Astrocyte (in vitro differentiated cells and primary cell): ENCODE data around the gene NUP160. TPM values are rescaled to one million over a fixed set of nuclear protein-coding genes. Genes with fewer than 3 reads are reported as not detected.

Source experiments
- DNase-seq: peaks from one replicate; pipeline ENCODE4 v3.0.0-alpha.2; 2010; ENCODE audit warnings: low read depth
- FAIRE-seq: peaks from 2 replicates; lab custom pipeline; 2011; peaks lifted over from hg19 to GRCh38; lab: Jason Lieb, UNC
- H2AFZ ChIP-seq: 2 replicates; pipeline ENCODE4 v1.6.0; 2012; ENCODE audit warnings: low read depth, low read length, inconsistent platforms
- H3K27ac ChIP-seq: 2 replicates; pipeline ENCODE4 v1.5.1; 2011; ENCODE audit warnings: low read depth, low read length, inconsistent platforms
- H3K27me3 ChIP-seq: 2 replicates; pipeline ENCODE4 v1.6.0; 2011; ENCODE audit warnings: low read length, inconsistent platforms; ENCODE audit not compliant: insufficient read depth
- H3K36me3 ChIP-seq: 2 replicates; pipeline ENCODE4 v1.5.1; 2011; ENCODE audit warnings: low read length, inconsistent platforms; ENCODE audit not compliant: insufficient read depth
- H3K4me1 ChIP-seq: 2 replicates; pipeline ENCODE4 v1.5.1; 2011; ENCODE audit warnings: low read length, inconsistent platforms; ENCODE audit not compliant: insufficient read depth
- H3K4me2 ChIP-seq: 2 replicates; pipeline ENCODE4 v1.6.0; 2012; ENCODE audit warnings: low read length, inconsistent platforms
- H3K4me3 ChIP-seq: 2 replicates; pipeline ENCODE4 v1.5.1; 2011; ENCODE audit warnings: low read depth, mild to moderate bottlenecking, low read length, inconsistent platforms; ENCODE audit not compliant: insufficient read depth
- H3K79me2 ChIP-seq: 2 replicates; pipeline ENCODE4 v1.6.0; 2012; ENCODE audit warnings: mild to moderate bottlenecking, low read length, inconsistent platforms; ENCODE audit not compliant: insufficient read depth
- H3K9ac ChIP-seq: 2 replicates; pipeline ENCODE4 v1.6.0; 2012; ENCODE audit warnings: mild to moderate bottlenecking, low read length, inconsistent platforms
- H3K9me3 ChIP-seq: 2 replicates; pipeline ENCODE4 v1.5.1; 2012; ENCODE audit warnings: low read depth, mild to moderate bottlenecking, low read length, inconsistent platforms; ENCODE audit not compliant: insufficient read depth
- H4K20me1 ChIP-seq: 2 replicates; pipeline ENCODE4 v1.6.0; 2012; ENCODE audit warnings: low read length, inconsistent platforms; ENCODE audit not compliant: insufficient read depth
- H3K27ac Mint-ChIP-seq: one replicate; pipeline ENCODE4 v1.8.0; 2021; ENCODE audit warnings: mild to moderate bottlenecking, mixed read lengths; ENCODE audit not compliant: unreplicated experiment
- H3K27me3 Mint-ChIP-seq: one replicate; pipeline ENCODE4 v1.8.0; 2021; ENCODE audit warnings: low read depth, mixed read lengths; ENCODE audit not compliant: unreplicated experiment
- H3K36me3 Mint-ChIP-seq: one replicate; pipeline ENCODE4 v1.8.0; 2021; ENCODE audit warnings: low read depth, mixed read lengths; ENCODE audit not compliant: unreplicated experiment
- H3K4me1 Mint-ChIP-seq: one replicate; pipeline ENCODE4 v1.8.0; 2021; ENCODE audit warnings: low read depth, mixed read lengths; ENCODE audit not compliant: unreplicated experiment
- H3K4me3 Mint-ChIP-seq: one replicate; pipeline ENCODE4 v1.8.0; 2021; ENCODE audit warnings: mild to moderate bottlenecking, moderate library complexity, mixed read lengths; ENCODE audit not compliant: unreplicated experiment
- H3K9me3 Mint-ChIP-seq: one replicate; pipeline ENCODE4 v1.8.0; 2021; ENCODE audit warnings: mild to moderate bottlenecking, mixed read lengths; ENCODE audit not compliant: unreplicated experiment
- EZH2 ChIP-seq: IDR thresholded peaks from 2 replicates; pipeline ENCODE4 v1.6.1; 2012; ENCODE audit warnings: mild to moderate bottlenecking, low read length, inconsistent platforms; ENCODE audit not compliant: insufficient read depth
- total RNA-seq: library from RNA; stranded (reverse); gene quantifications from 2 replicates; pipeline ENCODE4 v1.2.1, GENCODE V29; 2021
- TF ChIP-seq, protein P1 (sequence below): IDR thresholded peaks from 2 replicates; pipeline ENCODE4 v1.5.1; 2011; ENCODE audit warnings: low read depth, mild to moderate bottlenecking, inconsistent platforms, low read length, moderate library complexity; ENCODE audit not compliant: insufficient read depth

NUP160 gene
- total RNA-seq, 1 donor from 2014 or later: 23.8 TPM

GRCh38 chr11:47857485-47857884, 9.3 kb upstream of the NUP160 start:
- H3K36me3 Mint-ChIP-seq: no peaks in the 10 kb centered on the region
- FAIRE-seq (no peak), DNase-seq (no peak)
- Histone ChIP-seq H3K4me1 (peaks cover 12% of the 10 kb centered on the region), H3K79me2 (no peaks in the 10 kb centered on the region), H3K4me2 (no peak overlapping the region), H3K27ac (no peak overlapping the region), H3K9me3 (no peaks in the 10 kb centered on the region), H4K20me1 (no peaks in the 10 kb centered on the region), H3K9ac (no peak overlapping the region), H3K27me3 (no peaks in the 10 kb centered on the region), H3K36me3 (no peaks in the 10 kb centered on the region), H2AFZ (no peak overlapping the region), H3K4me3 (no peak overlapping the region)
- no peaks in the 10 kb centered on the region for H3K4me1 Mint-ChIP-seq
- H3K9me3 Mint-ChIP-seq: no peaks in the 10 kb centered on the region
- H3K27me3 Mint-ChIP-seq: no peaks in the 10 kb centered on the region
- no peak overlapping the region for H3K4me3 Mint-ChIP-seq
- TF ChIP-seq, protein P1, sequence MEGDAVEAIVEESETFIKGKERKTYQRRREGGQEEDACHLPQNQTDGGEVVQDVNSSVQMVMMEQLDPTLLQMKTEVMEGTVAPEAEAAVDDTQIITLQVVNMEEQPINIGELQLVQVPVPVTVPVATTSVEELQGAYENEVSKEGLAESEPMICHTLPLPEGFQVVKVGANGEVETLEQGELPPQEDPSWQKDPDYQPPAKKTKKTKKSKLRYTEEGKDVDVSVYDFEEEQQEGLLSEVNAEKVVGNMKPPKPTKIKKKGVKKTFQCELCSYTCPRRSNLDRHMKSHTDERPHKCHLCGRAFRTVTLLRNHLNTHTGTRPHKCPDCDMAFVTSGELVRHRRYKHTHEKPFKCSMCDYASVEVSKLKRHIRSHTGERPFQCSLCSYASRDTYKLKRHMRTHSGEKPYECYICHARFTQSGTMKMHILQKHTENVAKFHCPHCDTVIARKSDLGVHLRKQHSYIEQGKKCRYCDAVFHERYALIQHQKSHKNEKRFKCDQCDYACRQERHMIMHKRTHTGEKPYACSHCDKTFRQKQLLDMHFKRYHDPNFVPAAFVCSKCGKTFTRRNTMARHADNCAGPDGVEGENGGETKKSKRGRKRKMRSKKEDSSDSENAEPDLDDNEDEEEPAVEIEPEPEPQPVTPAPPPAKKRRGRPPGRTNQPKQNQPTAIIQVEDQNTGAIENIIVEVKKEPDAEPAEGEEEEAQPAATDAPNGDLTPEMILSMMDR: no peak
- no peak for TF ChIP-seq EZH2
- H3K27ac Mint-ChIP-seq: no peak overlapping the region

DNA sequence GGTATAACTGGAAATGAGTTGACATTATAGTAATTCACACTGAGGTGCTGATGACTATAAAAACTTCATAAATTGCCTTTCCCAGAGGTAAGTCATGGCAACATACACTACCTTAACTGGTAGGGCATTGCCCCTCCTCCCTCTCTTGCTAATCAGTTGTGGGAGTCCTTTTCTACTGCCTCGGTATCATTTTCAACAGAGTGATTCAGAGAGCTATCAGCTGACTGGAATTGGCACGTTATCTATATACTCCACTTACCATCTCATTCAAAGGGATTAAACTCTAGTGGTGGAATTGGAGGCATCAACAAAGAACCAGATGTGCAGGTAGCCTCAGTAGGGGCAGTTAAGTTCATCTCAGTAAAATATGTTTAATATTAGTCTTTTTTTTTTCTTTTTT, 8.0 kb upstream of the NUP160 start:
- FAIRE-seq (no peak), DNase-seq (no peak)
- Mint-ChIP-seq H3K27ac (no peak overlapping the region), H3K27me3 (peaks cover 3% of the 10 kb centered on the region), H3K4me1 (no peaks in the 10 kb centered on the region), H3K36me3 (no peaks in the 10 kb centered on the region), H3K9me3 (no peaks in the 10 kb centered on the region), H3K4me3 (no peak overlapping the region)
- Histone ChIP-seq H3K9me3 (no peaks in the 10 kb centered on the region), H3K27ac (no peak overlapping the region), H3K9ac (no peak overlapping the region), H3K27me3 (no peaks in the 10 kb centered on the region), H3K4me1 (peaks cover 8% of the 10 kb centered on the region), H3K4me3 (no peak overlapping the region), H3K79me2 (no peaks in the 10 kb centered on the region), H2AFZ (no peak overlapping the region), H3K4me2 (no peak overlapping the region), H3K36me3 (no peaks in the 10 kb centered on the region), H4K20me1 (no peaks in the 10 kb centered on the region)
- TF ChIP-seq, protein P1: no peak
- no peak for TF ChIP-seq EZH2

DNA sequence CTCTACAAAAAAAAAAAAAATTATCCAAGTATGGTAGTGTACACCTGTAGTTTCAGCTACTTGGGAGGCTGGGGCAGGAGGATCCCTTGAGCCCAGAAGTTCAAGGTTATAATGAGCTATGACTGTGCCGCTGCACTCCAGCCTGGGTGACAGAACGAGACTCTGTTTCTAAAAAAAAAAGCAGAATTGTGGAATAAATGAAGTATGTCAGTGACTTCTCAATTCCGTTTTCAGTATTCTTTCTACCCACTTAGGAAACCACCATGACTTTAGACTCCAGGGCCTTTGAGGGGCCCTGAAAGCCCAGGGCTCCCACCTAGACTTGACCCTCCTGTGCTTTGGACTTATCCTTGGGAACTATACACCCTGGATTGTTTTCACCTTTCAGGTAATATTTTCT, 6.5 kb upstream of the NUP160 start:
- FAIRE-seq (no peak), DNase-seq (no peak)
- no peak overlapping the region for H3K4me3 ChIP-seq
- Mint-ChIP-seq H3K4me3 (no peak overlapping the region), H3K9me3 (no peaks in the 10 kb centered on the region), H3K27me3 (peaks cover 3% of the 10 kb centered on the region), H3K27ac (no peak overlapping the region), H3K4me1 (no peaks in the 10 kb centered on the region), H3K36me3 (no peaks in the 10 kb centered on the region)
- no peaks in the 10 kb centered on the region for H4K20me1 ChIP-seq
- TF ChIP-seq, protein P1: no peak
- no peak for TF ChIP-seq EZH2
- peaks cover 8% of the 10 kb centered on the region for H3K4me1 ChIP-seq
- no peak overlapping the region for H3K27ac ChIP-seq
- H3K36me3 ChIP-seq: no peaks in the 10 kb centered on the region
- H3K9me3 ChIP-seq: no peaks in the 10 kb centered on the region
- H3K9ac ChIP-seq: no peak overlapping the region
- no peak overlapping the region for H2AFZ ChIP-seq
- no peak overlapping the region for H3K4me2 ChIP-seq
- H3K27me3 ChIP-seq: no peaks in the 10 kb centered on the region
- H3K79me2 ChIP-seq: no peaks in the 10 kb centered on the region
